Lower leg skin (tissue), 3 donors: ENCODE measurements around the gene ONECUT1.

Experiments used
- POLR2A ChIP-seq, 2 donors: fragments of 450-650 bp; IDR thresholded peaks; one replicate each; pipeline ENCODE4 v1.6.1; 2016 to 2017; ENCODE audit warnings: antibody characterized with exemption in 2 of 2, mild to moderate bottlenecking in 1 of 2, moderate library complexity in 1 of 2
- TF ChIP-seq, protein P1 (sequence below), 3 donors: fragments of 450-650 bp; IDR thresholded peaks; one replicate each; pipeline ENCODE4 v1.5.1; 2016; ENCODE audit warnings: antibody characterized with exemption in 3 of 3, mild to moderate bottlenecking in 3 of 3, moderate library complexity in 2 of 3

DNA sequence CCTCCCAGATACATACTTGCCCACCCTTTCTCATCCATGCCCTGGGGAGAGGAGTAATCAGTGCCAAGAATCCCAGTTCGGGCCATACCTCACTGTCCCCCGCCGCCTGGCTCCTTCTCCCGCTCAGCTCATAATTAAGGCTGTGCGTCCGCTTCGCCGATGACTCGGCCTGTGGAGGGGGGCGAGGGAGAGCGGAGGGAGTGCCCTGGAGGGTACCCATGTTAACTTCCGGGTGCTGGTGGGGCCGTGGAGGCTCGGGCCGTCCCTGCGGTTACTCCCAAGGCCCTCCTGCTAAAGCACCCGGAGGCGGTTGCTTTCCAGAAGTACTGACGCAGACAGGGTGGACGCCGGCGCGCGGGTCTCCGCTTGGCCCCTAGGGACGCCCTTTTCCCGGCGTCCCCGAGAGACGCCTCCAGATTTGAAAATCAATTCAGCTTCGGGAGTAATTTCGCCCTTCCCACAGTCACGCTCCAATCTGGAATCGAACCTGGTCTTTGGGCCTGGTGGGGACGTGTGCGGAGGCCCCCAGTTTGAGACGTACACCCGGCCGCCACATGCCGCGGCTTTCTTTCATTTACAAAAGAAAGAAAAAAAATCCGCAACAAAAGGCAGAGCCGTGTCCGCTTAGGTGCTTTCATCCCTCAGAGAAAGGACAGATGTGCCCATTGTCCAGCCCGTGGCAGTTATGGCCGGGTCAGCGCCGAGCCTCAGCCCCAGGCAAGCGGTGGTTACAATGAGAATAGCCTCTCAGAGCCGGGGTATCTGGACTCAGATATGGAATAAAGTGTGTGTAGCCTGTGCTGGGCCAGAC lies 1.0 kb upstream of the ONECUT1 start:
- TF ChIP-seq, protein P1, sequence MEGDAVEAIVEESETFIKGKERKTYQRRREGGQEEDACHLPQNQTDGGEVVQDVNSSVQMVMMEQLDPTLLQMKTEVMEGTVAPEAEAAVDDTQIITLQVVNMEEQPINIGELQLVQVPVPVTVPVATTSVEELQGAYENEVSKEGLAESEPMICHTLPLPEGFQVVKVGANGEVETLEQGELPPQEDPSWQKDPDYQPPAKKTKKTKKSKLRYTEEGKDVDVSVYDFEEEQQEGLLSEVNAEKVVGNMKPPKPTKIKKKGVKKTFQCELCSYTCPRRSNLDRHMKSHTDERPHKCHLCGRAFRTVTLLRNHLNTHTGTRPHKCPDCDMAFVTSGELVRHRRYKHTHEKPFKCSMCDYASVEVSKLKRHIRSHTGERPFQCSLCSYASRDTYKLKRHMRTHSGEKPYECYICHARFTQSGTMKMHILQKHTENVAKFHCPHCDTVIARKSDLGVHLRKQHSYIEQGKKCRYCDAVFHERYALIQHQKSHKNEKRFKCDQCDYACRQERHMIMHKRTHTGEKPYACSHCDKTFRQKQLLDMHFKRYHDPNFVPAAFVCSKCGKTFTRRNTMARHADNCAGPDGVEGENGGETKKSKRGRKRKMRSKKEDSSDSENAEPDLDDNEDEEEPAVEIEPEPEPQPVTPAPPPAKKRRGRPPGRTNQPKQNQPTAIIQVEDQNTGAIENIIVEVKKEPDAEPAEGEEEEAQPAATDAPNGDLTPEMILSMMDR (IDR thresholded peaks at IDR 0.05), result no peak
- no peak for TF ChIP-seq POLR2A (IDR thresholded peaks at IDR 0.05)
